GM21381 (cell line): ENCODE data around the gene WDR59.
"Not testable (repeated sequence)": the region's sequence is repeated elsewhere in the genome, so short reads cannot be mapped to it uniquely, and the experiment has no call there.

Source experiments
- ATAC-seq: cut with Tn5 transposase; IDR thresholded peaks from one replicate; pipeline ENCODE4 v1.9.1; 2021; ENCODE audit warnings: mild to moderate bottlenecking, moderate library complexity; ENCODE audit not compliant: unreplicated experiment

Gene WDR59

GRCh38 chr16:75013123-75013522 lies 28.2 kb upstream of the WDR59 start:
- not testable (repeated sequence) for ATAC-seq

GRCh38 chr16:75012380-75013081 lies 27.6 kb upstream of the WDR59 start:
- ATAC-seq = peak; percentile 23

- peak; percentile 61 for ATAC-seq
Measured at GRCh38 chr16:75011634-75012307, 26.8 kb upstream of the WDR59 start.

- ATAC-seq = no peak
Measured at GRCh38 chr16:75010427-75010826, 25.5 kb upstream of the WDR59 start.

GRCh38 chr16:75007443-75007842 lies 22.5 kb upstream of the WDR59 start:
- no peak for ATAC-seq

- no peak for ATAC-seq
Measured at GRCh38 chr16:75005697-75006096, 20.8 kb upstream of the WDR59 start.

GRCh38 chr16:75004460-75004859 lies 19.5 kb upstream of the WDR59 start:
- ATAC-seq = no peak

- no peak for ATAC-seq
Measured at GRCh38 chr16:75003931-75004330, 19.0 kb upstream of the WDR59 start.

- ATAC-seq = no peak
Measured at GRCh38 chr16:75002474-75002873, 17.6 kb upstream of the WDR59 start.

- no peak for ATAC-seq
Measured at GRCh38 chr16:75000481-75001081, 15.7 kb upstream of the WDR59 start.

GRCh38 chr16:74999609-75000480 lies 14.9 kb upstream of the WDR59 start:
- ATAC-seq = no peak

- peak; percentile 32 for ATAC-seq
Measured at GRCh38 chr16:74999219-74999608, 14.3 kb upstream of the WDR59 start.

- peak; percentile 65 for ATAC-seq
Measured at GRCh38 chr16:74998481-74999218, 13.7 kb upstream of the WDR59 start, which contains the start of gene ZNRF1. TSS of gene ZNRF1 (plus strand) at chr16:74999024. CDS start at chr16:74999672, 648 bp downstream.

GRCh38 chr16:74997042-74997491 lies 12.1 kb upstream of the WDR59 start:
- ATAC-seq = no peak

GRCh38 chr16:74995986-74996385 lies 11.1 kb upstream of the WDR59 start:
- no peak for ATAC-seq

- no peak for ATAC-seq
Measured at GRCh38 chr16:74991593-74992403, 6.9 kb upstream of the WDR59 start.

- no peak for ATAC-seq
Measured at GRCh38 chr16:74991268-74991592, 6.3 kb upstream of the WDR59 start.

- no peak for ATAC-seq
Measured at GRCh38 chr16:74990832-74991231, 5.9 kb upstream of the WDR59 start.

GRCh38 chr16:74989864-74990263 lies 4.9 kb upstream of the WDR59 start:
- ATAC-seq = not testable (repeated sequence)
